SHP77 treated with DMSO at 0.1 percent for 48 hours (cell line): ENCODE results near the gene METTL22.

Experiments used
- DNase-seq: peaks from one replicate; lab custom pipeline; 2025; lab: John Stamatoyannopoulos, UW

METTL22 gene

GRCh38 chr16:8694795-8695728 lies 73.6 kb downstream of the METTL22 start:
- DNase-seq, result no peak

DNA sequence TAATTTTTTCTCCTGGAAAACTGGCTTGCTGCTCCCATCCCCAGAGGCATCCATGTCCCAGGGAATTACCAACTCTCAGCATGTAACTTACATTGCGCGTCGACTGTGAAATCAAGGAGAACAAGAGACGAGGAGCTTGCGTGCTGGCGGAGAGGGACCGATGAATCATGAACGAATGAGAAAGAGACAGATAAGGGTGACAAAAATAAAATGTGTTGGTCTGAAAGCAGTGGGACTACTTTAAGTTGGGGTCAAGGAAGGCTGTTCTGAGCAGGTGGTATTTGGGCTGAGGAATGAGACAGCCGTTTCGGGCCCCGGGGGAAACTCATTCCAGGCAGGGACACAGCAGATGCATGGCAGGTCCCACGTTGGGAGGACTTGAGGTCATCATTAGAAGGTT lies 75.4 kb downstream of the METTL22 start:
- DNase-seq, result no peak

DNA sequence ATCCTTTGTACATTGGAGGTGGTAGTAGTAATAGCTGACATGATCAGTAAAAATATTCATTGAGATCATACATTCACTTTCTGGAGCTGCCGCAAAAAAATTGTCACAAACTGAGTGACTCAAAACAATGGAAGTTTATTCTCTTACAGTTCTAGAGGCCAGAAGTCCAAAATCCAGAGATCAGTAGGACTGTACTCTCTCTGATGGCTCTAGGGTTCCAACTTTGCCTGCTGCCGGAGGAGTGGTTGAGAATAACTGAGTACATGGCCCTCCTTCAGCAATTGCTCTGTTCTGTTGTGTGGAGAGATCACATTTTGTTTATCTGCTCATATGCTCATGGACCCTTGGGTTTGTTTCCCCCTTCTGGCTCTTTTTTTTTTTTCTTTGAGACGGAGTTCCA lies 76.5 kb downstream of the METTL22 start:
- no peak for DNase-seq
